ENCODE measurements around the gene SH2D4B.

SH2D4B gene

GRCh38 chr10:80694930-80695329 is 157.2 kb downstream of the SH2D4B start:
- no peak for DNase-seq (ENCODE audit: low read depth)
- TF ChIP-seq CTCF (conservative IDR thresholded peaks at IDR 0.05; ENCODE audit: low read depth, low read length) = no peak
- H3K4me3 ChIP-seq (ENCODE audit: low read depth, low read length) = no peak overlapping the region

All from choroid plexus epithelial cell (primary cell).